ENCODE measurements around the gene CUL5.

Gene CUL5

GRCh38 chr11:108008656-108009496 is at the start of gene CUL5:
Gene CUL5 (plus strand): TSS chr11:108008898. CDS start chr11:108009349, 451 bp downstream.
- peak; percentile 88 for TF ChIP-seq CTCF (IDR thresholded peaks at IDR 0.05)

DNA sequence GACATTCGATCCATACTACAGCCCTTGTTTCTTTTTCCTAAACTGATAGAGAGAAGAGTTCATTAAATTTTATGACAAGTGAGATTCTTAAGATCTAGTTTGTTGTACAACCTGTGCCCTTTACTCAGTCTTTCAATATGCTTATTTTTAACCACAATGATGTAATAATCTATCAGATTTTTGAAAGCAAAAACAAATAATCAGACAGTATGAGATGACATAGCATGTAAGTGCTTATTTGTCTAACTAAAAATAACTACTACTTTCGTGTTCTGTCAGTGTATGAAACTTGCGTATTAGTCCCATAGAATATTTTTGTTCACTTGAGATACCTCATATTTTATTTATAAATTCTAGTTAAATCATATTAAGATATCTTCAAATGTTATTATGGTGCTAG is 47.2 kb upstream of the CUL5 start:
- TF ChIP-seq CTCF (IDR thresholded peaks at IDR 0.05), result no peak

GRCh38 chr11:107962181-107962580 is 46.5 kb upstream of the CUL5 start:
- TF ChIP-seq CTCF (IDR thresholded peaks at IDR 0.05), result no peak

DNA sequence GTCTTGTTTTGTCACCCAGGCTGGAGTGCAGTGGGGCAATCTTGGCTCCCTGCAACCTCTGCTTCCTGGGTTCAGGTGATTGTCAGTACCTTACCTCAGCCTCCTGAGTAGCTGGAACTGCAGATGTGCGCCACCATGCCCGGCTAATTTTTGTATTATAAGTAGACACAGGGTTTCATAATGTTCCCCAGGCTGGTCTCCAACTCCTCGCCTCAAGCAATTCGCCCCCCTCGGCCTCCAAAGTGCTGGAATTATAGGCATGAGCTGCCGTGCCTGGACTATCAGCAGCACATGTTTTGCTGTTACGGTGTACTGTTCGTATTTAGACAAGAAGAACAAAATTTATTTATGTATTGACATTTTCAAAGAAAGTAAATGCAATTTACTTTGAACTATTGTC is 45.6 kb upstream of the CUL5 start:
- no peak for TF ChIP-seq CTCF (IDR thresholded peaks at IDR 0.05)

DNA sequence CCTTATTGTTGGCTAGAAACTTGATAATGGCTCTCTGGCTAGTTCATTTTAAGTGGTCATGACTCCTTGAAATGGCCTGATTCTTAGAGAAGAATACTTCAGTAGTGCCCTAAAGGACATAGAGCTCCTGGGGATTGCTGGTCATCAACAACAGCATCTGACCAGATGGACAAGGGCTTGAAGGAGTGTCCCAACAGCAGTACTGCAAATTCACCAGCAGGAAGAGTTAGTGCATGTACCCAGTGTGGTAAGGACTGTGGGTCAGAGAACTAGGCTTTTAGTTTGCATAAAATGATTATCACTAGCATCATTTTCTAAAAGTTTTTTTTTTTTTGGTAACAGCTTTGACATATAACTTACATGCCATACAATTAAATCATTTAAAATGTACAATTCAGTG is 39.5 kb upstream of the CUL5 start:
- no peak for TF ChIP-seq CTCF (IDR thresholded peaks at IDR 0.05)

DNA sequence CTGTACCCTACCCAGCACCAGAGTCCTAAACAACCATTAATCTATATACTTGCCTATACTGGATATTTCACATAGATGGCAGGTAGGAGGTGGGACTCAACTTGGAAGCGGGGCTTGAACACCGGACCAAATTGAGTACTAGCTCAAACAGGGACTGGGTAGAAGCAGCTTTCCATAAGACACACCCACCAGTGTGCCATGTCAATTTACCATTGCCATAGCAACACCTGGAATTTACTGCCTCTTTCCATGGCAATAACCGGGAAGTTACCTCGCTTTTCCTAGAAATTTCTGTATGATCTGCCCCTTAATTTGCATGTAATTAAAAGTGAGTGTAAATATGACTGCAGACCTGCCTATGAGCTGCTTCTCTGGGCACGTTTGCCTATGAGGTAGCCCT is 38.6 kb upstream of the CUL5 start:
- no peak for TF ChIP-seq CTCF (IDR thresholded peaks at IDR 0.05)

- TF ChIP-seq CTCF (IDR thresholded peaks at IDR 0.05), result no peak
These were observed 35.1 kb upstream of the CUL5 start for GRCh38 chr11:107973641-107974040.

All from LNCAP (cell line).